Calu3 (cell line): ENCODE measurements around the gene LRP5. TPM values are rescaled to one million over a fixed set of nuclear protein-coding genes. Genes with fewer than 3 reads are reported as not detected.

ENCODE experiments used
- BruUV-seq: library from RNA; stranded (reverse); fragments of 400-500 nt; replicated peaks from 2 replicates; lab custom pipeline; 2021; lab: Mats Ljungman, UMichigan
- CTCF ChIA-PET: fragments of 300-600 bp; sonication (Branson Sonifier 250); formaldehyde crosslinking; loops from one replicate; lab custom pipeline; 2022; ENCODE audit warnings: antibody characterized with exemption; lab: Charles Lee
- DNase-seq: peaks from one replicate; pipeline ENCODE4 v3.0.0; 2022
- H3K27ac Mint-ChIP-seq: one replicate; pipeline ENCODE4 v1.8.0; 2022; ENCODE audit warnings: mixed read lengths; ENCODE audit not compliant: unreplicated experiment
- H3K27me3 Mint-ChIP-seq: one replicate; pipeline ENCODE4 v1.8.0; 2022; ENCODE audit warnings: mixed read lengths; ENCODE audit not compliant: unreplicated experiment
- H3K36me3 Mint-ChIP-seq: one replicate; pipeline ENCODE4 v1.8.0; 2022; ENCODE audit warnings: mild to moderate bottlenecking, moderate library complexity, mixed read lengths; ENCODE audit not compliant: insufficient read depth, unreplicated experiment
- H3K4me1 Mint-ChIP-seq: one replicate; pipeline ENCODE4 v1.8.0; 2022; ENCODE audit warnings: mild to moderate bottlenecking, low read depth, mixed read lengths; ENCODE audit not compliant: unreplicated experiment
- H3K4me3 Mint-ChIP-seq: one replicate; pipeline ENCODE4 v1.8.0; 2022; ENCODE audit warnings: mild to moderate bottlenecking, low read depth, moderate library complexity, mixed read lengths; ENCODE audit not compliant: unreplicated experiment
- H3K9me3 Mint-ChIP-seq: one replicate; pipeline ENCODE4 v1.8.0; 2022; ENCODE audit warnings: low read depth, mixed read lengths; ENCODE audit not compliant: unreplicated experiment
- CTCF ChIP-seq: fragments of 200-600 bp; IDR thresholded peaks from one replicate; pipeline ENCODE4 v1.8.0; 2022; ENCODE audit warnings: antibody characterized with exemption; ENCODE audit not compliant: unreplicated experiment
- intact Hi-C: fragments of 100-400 bp; cut with micrococcal nuclease; formaldehyde crosslinking; loops from one replicate; pipeline ENCODE4 v1.10.0; 2022; ENCODE audit not compliant: unreplicated experiment
- total RNA-seq: library from RNA; stranded (reverse); gene quantifications from 2 replicates; pipeline ENCODE4 v1.2.3, GENCODE V29; 2022

Gene LRP5
- total RNA-seq, 1 experiment from 2014 or later, result 82.0 TPM

- H3K36me3 Mint-ChIP-seq, result peaks cover 38% of the 10 kb centered on the region
- TSS peak; percentile 93 for BruUV-seq
- intact Hi-C loops, result loop anchor here (2.0 kb wide), 1 partner anchor 25 kb away; no protein-coding TSS in a partner anchor
These were observed 40.4 kb upstream of the LRP5 start, which contains the start of gene C11orf24 for GRCh38 chr11:68271781-68272608. Gene C11orf24 (minus strand): TSS chr11:68271973. CDS start chr11:68263767, 8,206 bp downstream.

GRCh38 chr11:68273026-68273738, 39.2 kb upstream of the LRP5 start:
- Mint-ChIP-seq H3K9me3 (no peaks in the 10 kb centered on the region), H3K36me3 (peaks cover 38% of the 10 kb centered on the region), H3K4me1 (peaks cover 47% of the 10 kb centered on the region), H3K4me3 (peak overlapping the region; percentile 96), H3K27me3 (no peaks in the 10 kb centered on the region), H3K27ac (peak overlapping the region; percentile 94)
- BruUV-seq, result no TSS peak
- TF ChIP-seq CTCF, result no peak
- intact Hi-C loops, result no loop called here
- CTCF ChIA-PET, result interaction anchor here (0.6 to 2.2 kb wide), 5 partner anchors 16 to 121 kb away, joined by 3 to 23 read pairs (median 3); no protein-coding TSS in a partner anchor
- no peak for DNase-seq

More at GRCh38 chr11:68271781-68272608, 40.4 kb upstream of the LRP5 start, which contains the start of gene C11orf24:
- H3K4me3 Mint-ChIP-seq, result peak within 1 kb of the TSS; percentile 96
- peak within 1 kb of the TSS; percentile 94 for H3K27ac Mint-ChIP-seq
- TF ChIP-seq CTCF, result no peak
- CTCF ChIA-PET, result interaction anchor here (0.6 to 2.2 kb wide), 6 partner anchors 14 to 108 kb away, joined by 3 to 23 read pairs (median 4); no protein-coding TSS in a partner anchor
- no peaks in the 10 kb centered on the region for H3K9me3 Mint-ChIP-seq
- no peaks in the 10 kb centered on the region for H3K27me3 Mint-ChIP-seq
- peak; percentile 98 for DNase-seq
- peaks cover 47% of the 10 kb centered on the region for H3K4me1 Mint-ChIP-seq

- Mint-ChIP-seq H3K4me3 (peak overlapping the region; percentile 96), H3K27ac (peak overlapping the region; percentile 73), H3K27me3 (no peaks in the 10 kb centered on the region), H3K36me3 (peaks cover 38% of the 10 kb centered on the region), H3K9me3 (no peaks in the 10 kb centered on the region), H3K4me1 (peaks cover 38% of the 10 kb centered on the region)
- CTCF ChIA-PET, result interaction anchor here (0.7 kb wide), 1 partner anchor 120 kb away, joined by 3 read pairs; no protein-coding TSS in a partner anchor
- no TSS peak for BruUV-seq
- no peak for TF ChIP-seq CTCF
- intact Hi-C loops, result no loop called here
- no peak for DNase-seq
These were observed 38.1 kb upstream of the LRP5 start for GRCh38 chr11:68274306-68274705.

- DNase-seq, result peak; percentile 77
- Mint-ChIP-seq H3K4me1 (peaks cover 22% of the 10 kb centered on the region), H3K27ac (peak overlapping the region; percentile 95), H3K27me3 (no peaks in the 10 kb centered on the region), H3K36me3 (peaks cover 37% of the 10 kb centered on the region), H3K4me3 (peak overlapping the region; percentile 45), H3K9me3 (no peaks in the 10 kb centered on the region)
- no TSS peak for BruUV-seq
- intact Hi-C loops, result no loop called here
- CTCF ChIA-PET, result no interaction called here
- no peak for TF ChIP-seq CTCF
These were observed 36.5 kb upstream of the LRP5 start for GRCh38 chr11:68275721-68276507.
